Fibroblast of the aortic adventitia (primary cell): ENCODE data around the gene CADPS2. TPM values are rescaled to one million over a fixed set of nuclear protein-coding genes. Genes with fewer than 3 reads are reported as not detected.

Experiments
- DNase-seq: peaks from one replicate; pipeline ENCODE4 v3.0.0-alpha.2; 2010; ENCODE audit warnings: low read depth
- H3K4me3 ChIP-seq: 2 replicates; pipeline ENCODE4 v1.5.1; 2011; ENCODE audit warnings: low read depth, mild to moderate bottlenecking, control low read depth, low read length, moderate library complexity
- total RNA-seq: library from RNA; depleted of rRNA; stranded (reverse); fragments of >200 nt; gene quantifications from 2 replicates; pipeline ENCODE4 v1.2.3, GENCODE V29; 2012; ENCODE audit warnings: low replicate concordance
- TF ChIP-seq, protein P1 (sequence below): IDR thresholded peaks from 2 replicates; pipeline ENCODE4 v1.5.1; 2011; ENCODE audit warnings: mild to moderate bottlenecking, low read length, control low read depth, inconsistent platforms; ENCODE audit not compliant: insufficient read depth

Gene CADPS2
- total RNA-seq, 1 donor, result 16.0 TPM

DNA sequence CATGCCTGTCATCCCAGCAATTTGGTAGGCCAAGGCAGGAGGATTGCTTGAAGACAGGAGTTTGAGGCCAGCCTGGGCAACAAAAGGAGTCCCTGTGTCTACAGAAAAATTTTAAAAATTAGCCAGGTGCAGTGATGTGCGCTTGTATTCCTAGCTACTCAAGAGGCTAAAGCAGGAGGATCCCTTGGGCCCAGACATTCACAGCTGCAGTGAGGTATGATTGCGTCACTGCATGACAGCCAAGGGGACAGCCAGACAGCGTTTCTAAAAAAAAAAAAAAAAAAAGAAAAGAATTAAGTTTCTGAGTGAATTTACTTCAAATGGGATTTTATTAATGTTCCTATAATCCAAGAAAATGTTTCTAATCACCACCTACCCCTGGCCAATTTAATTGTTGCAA is 96.1 kb downstream of the CADPS2 start:
- TF ChIP-seq, protein P1, sequence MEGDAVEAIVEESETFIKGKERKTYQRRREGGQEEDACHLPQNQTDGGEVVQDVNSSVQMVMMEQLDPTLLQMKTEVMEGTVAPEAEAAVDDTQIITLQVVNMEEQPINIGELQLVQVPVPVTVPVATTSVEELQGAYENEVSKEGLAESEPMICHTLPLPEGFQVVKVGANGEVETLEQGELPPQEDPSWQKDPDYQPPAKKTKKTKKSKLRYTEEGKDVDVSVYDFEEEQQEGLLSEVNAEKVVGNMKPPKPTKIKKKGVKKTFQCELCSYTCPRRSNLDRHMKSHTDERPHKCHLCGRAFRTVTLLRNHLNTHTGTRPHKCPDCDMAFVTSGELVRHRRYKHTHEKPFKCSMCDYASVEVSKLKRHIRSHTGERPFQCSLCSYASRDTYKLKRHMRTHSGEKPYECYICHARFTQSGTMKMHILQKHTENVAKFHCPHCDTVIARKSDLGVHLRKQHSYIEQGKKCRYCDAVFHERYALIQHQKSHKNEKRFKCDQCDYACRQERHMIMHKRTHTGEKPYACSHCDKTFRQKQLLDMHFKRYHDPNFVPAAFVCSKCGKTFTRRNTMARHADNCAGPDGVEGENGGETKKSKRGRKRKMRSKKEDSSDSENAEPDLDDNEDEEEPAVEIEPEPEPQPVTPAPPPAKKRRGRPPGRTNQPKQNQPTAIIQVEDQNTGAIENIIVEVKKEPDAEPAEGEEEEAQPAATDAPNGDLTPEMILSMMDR, result no peak
- no peak overlapping the region for H3K4me3 ChIP-seq
- no peak for DNase-seq

DNA sequence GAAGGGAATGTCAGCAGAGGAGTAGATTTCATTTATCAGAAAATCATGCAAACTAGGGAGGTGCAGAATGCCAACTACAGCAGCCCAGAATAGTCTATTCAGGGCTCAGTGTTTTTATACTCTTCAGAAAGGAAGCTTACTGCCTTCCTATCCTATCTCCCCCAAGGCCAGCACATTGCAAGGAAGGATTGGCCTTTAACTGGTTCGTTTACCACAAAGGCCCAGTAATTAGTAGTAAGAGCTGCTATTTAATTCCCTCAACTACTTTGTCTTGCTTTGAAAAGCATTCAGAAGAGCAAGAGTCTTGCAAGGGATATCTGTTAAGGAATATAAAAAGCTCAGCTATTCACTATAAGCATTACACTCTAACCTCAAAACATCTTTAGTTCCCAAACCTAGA is 97.1 kb downstream of the CADPS2 start:
- H3K4me3 ChIP-seq, result no peak overlapping the region
- TF ChIP-seq, protein P1, result no peak
- DNase-seq, result no peak

DNA sequence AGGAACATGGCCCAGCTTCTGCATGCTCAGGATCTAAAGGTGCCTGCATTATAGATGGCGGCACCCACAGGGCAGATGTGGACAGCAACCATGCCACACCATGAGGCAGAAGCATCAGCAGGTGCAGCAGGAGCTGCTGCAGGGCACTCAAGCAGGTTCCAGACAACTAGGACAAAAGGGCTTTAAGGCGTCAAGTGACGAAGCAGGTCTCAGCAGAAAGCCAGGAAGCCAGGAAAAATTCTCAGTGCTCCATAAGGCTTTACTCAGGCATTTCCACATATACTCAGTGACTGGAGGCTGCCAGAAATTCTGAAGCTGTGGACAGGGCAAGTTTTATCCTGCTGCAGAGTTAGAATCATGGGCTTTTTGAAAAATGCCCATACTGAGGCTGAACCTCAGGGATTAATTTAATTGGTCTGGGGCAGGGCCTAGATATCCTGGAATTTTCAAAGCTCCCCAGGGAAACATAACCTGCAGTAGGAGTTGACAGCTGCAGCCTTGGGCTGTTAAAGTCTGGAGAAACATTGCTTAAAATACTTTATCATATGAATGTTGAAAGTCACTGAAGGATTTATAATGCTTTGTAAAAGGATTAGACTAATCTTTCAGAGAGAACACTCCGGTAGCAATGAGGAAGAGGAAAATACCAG is 115.4 kb downstream of the CADPS2 start:
- H3K4me3 ChIP-seq, result no peak overlapping the region
- TF ChIP-seq, protein P1, result no peak
- DNase-seq, result no peak

DNA sequence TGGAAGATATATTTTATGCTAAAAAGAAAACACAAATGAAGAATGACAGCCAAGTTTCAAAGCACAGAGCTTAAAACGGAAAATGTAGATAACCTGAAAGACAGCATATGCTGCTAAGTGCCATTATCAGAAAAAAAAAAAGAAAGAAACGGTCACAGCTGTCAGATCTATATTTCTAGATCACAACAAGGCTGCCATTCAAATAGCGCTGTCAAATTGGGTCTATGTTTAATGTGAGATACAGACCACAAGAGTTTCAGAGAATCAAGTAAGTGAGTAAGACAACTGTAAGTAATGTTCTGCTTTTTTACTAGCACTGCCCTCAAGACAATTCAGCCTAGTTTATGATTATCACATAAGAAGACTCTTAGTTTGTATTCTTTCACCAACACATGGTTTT is 117.4 kb downstream of the CADPS2 start:
- DNase-seq, result no peak
- TF ChIP-seq, protein P1, result no peak
- H3K4me3 ChIP-seq, result no peak overlapping the region

DNA sequence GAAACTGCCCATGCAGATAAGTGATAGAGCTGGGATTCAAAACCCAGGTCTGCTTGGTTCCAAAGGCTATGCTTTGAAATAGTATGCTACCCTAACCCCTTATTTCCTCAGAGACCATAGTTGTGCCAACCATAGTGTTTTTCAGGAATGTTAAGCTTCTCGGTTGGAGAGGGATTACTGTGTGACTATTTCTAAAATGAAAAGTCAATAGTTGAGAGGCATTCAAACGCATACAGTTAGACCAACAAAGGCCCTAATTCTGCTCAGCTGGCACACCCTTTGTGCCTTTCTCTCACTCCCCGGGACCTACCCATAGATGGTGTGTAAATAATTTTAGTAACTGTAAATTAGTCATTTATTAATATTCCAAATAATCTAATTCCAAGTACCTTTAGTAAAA is 118.9 kb downstream of the CADPS2 start:
- TF ChIP-seq, protein P1, result no peak
- DNase-seq, result no peak

DNA sequence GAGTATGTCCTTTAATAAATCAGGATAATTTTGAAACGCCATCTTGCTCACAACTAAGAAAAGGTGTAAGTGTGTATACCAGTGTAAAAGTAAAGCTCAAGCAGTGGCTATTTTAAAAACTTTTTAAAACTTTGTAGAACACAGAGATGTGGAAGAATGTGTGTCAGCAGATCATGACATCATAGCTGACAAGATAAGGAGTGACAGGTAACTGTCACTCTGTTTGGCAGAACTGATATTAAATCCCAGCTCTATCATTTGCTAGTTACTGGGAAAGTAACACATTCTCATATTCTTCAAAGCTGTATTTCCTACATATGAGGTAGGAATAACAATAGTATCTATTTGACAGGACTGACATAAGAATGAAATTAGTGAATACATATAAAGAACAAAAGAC is 119.7 kb downstream of the CADPS2 start:
- TF ChIP-seq, protein P1, result no peak
- no peak overlapping the region for H3K4me3 ChIP-seq
- DNase-seq, result no peak

More for the DNA sequence above, 118.9 kb downstream of the CADPS2 start:
- H3K4me3 ChIP-seq, result no peak overlapping the region

DNA sequence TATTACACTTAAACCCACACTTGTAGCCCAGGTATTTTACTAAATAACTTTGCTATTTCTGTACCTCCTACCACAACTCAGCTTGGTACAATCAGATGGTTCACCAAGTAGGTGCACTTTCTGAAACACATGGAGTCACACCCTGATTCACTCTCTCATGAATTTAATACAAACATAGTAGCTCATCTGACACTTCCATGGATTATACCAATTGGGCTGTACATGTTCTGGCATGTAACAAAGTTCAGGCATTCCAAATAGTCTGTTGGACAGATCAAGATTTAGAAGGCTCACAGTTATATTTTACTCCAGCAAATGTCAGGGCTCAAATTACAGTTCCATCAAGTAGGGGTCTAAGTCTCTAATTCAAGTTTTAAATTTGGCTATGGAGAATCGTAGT is 121.4 kb downstream of the CADPS2 start:
- no peak overlapping the region for H3K4me3 ChIP-seq
- TF ChIP-seq, protein P1, result no peak
- DNase-seq, result no peak
